Stimulated activated naive CD8-positive, alpha-beta T cell treated with anti-CD3 and anti-CD28 coated beads, Interleukin-15, Interleukin-2, amounts not matched to agents 100 ng/mL and 50 ng/mL, for 24 hours (primary cell): ENCODE measurements around the gene GMPR.

Source experiments
- H3K27ac Mint-ChIP-seq: one replicate; pipeline ENCODE4 v1.8.0; 2021; ENCODE audit warnings: mild to moderate bottlenecking, mixed read lengths
- H3K27me3 Mint-ChIP-seq: one replicate; pipeline ENCODE4 v1.8.0; 2021; ENCODE audit warnings: mixed read lengths
- H3K36me3 Mint-ChIP-seq: one replicate; pipeline ENCODE4 v1.8.0; 2021; ENCODE audit warnings: low read depth, mixed read lengths
- H3K4me1 Mint-ChIP-seq: one replicate; pipeline ENCODE4 v1.8.0; 2021; ENCODE audit warnings: low read depth, mixed read lengths
- H3K4me3 Mint-ChIP-seq: one replicate; pipeline ENCODE4 v1.8.0; 2021; ENCODE audit warnings: mild to moderate bottlenecking, mixed read lengths
- H3K9me3 Mint-ChIP-seq: one replicate; pipeline ENCODE4 v1.8.0; 2021; ENCODE audit warnings: mixed read lengths

GMPR gene

GRCh38 chr6:16326971-16327776 lies 88.8 kb downstream of the GMPR start:
- Mint-ChIP-seq H3K4me3 (no peak overlapping the region), H3K27me3 (no peaks in the 10 kb centered on the region), H3K36me3 (peaks cover 21% of the 10 kb centered on the region), H3K4me1 (peaks cover 36% of the 10 kb centered on the region), H3K9me3 (no peaks in the 10 kb centered on the region), H3K27ac (no peak overlapping the region)

GRCh38 chr6:16327777-16328325 lies 89.5 kb downstream of the GMPR start:
- Mint-ChIP-seq H3K27ac (no peak overlapping the region), H3K9me3 (no peaks in the 10 kb centered on the region), H3K36me3 (peaks cover 21% of the 10 kb centered on the region), H3K4me3 (no peak overlapping the region), H3K4me1 (peaks cover 29% of the 10 kb centered on the region), H3K27me3 (no peaks in the 10 kb centered on the region)

GRCh38 chr6:16329233-16329632 lies 90.8 kb downstream of the GMPR start:
- no peaks in the 10 kb centered on the region for H3K9me3 Mint-ChIP-seq
- H3K27ac Mint-ChIP-seq, result no peak overlapping the region
- H3K4me1 Mint-ChIP-seq, result peaks cover 17% of the 10 kb centered on the region
- no peak overlapping the region for H3K4me3 Mint-ChIP-seq
- H3K36me3 Mint-ChIP-seq, result peaks cover 21% of the 10 kb centered on the region
- H3K27me3 Mint-ChIP-seq, result no peaks in the 10 kb centered on the region

- H3K27me3 Mint-ChIP-seq, result no peaks in the 10 kb centered on the region
- H3K27ac Mint-ChIP-seq, result no peak overlapping the region
- no peak overlapping the region for H3K4me3 Mint-ChIP-seq
- no peaks in the 10 kb centered on the region for H3K9me3 Mint-ChIP-seq
- H3K4me1 Mint-ChIP-seq, result no peaks in the 10 kb centered on the region
- peaks cover 7% of the 10 kb centered on the region for H3K36me3 Mint-ChIP-seq
These were observed 93.2 kb downstream of the GMPR start for GRCh38 chr6:16331384-16332174.

GRCh38 chr6:16332175-16332542 lies 93.8 kb downstream of the GMPR start:
- Mint-ChIP-seq H3K27ac (no peak overlapping the region), H3K27me3 (no peaks in the 10 kb centered on the region), H3K9me3 (no peaks in the 10 kb centered on the region), H3K36me3 (peaks cover 4% of the 10 kb centered on the region), H3K4me3 (no peak overlapping the region), H3K4me1 (no peaks in the 10 kb centered on the region)

- H3K27ac Mint-ChIP-seq, result no peak overlapping the region
- no peaks in the 10 kb centered on the region for H3K36me3 Mint-ChIP-seq
- no peaks in the 10 kb centered on the region for H3K4me1 Mint-ChIP-seq
- no peak overlapping the region for H3K4me3 Mint-ChIP-seq
- no peaks in the 10 kb centered on the region for H3K9me3 Mint-ChIP-seq
- no peaks in the 10 kb centered on the region for H3K27me3 Mint-ChIP-seq
These were observed 95.2 kb downstream of the GMPR start for GRCh38 chr6:16333580-16333979.

- H3K27me3 Mint-ChIP-seq, result no peaks in the 10 kb centered on the region
- H3K4me1 Mint-ChIP-seq, result no peaks in the 10 kb centered on the region
- H3K4me3 Mint-ChIP-seq, result no peak overlapping the region
- H3K9me3 Mint-ChIP-seq, result no peaks in the 10 kb centered on the region
- H3K27ac Mint-ChIP-seq, result peak overlapping the region; percentile 55
- no peaks in the 10 kb centered on the region for H3K36me3 Mint-ChIP-seq
These were observed 96.3 kb downstream of the GMPR start for GRCh38 chr6:16334671-16335070.

- no peaks in the 10 kb centered on the region for H3K9me3 Mint-ChIP-seq
- no peaks in the 10 kb centered on the region for H3K27me3 Mint-ChIP-seq
- H3K4me3 Mint-ChIP-seq, result no peak overlapping the region
- no peaks in the 10 kb centered on the region for H3K4me1 Mint-ChIP-seq
- no peaks in the 10 kb centered on the region for H3K36me3 Mint-ChIP-seq
- no peak overlapping the region for H3K27ac Mint-ChIP-seq
These were observed 96.8 kb downstream of the GMPR start for GRCh38 chr6:16335176-16335575.

GRCh38 chr6:16336056-16336818 lies 97.8 kb downstream of the GMPR start:
- Mint-ChIP-seq H3K4me1 (no peaks in the 10 kb centered on the region), H3K9me3 (no peaks in the 10 kb centered on the region), H3K27me3 (no peaks in the 10 kb centered on the region), H3K36me3 (no peaks in the 10 kb centered on the region), H3K27ac (no peak overlapping the region), H3K4me3 (no peak overlapping the region)

- no peaks in the 10 kb centered on the region for H3K4me1 Mint-ChIP-seq
- no peaks in the 10 kb centered on the region for H3K27me3 Mint-ChIP-seq
- no peak overlapping the region for H3K4me3 Mint-ChIP-seq
- no peaks in the 10 kb centered on the region for H3K36me3 Mint-ChIP-seq
- H3K9me3 Mint-ChIP-seq, result no peaks in the 10 kb centered on the region
- H3K27ac Mint-ChIP-seq, result no peak overlapping the region
These were observed 98.5 kb downstream of the GMPR start for GRCh38 chr6:16336911-16337294.

GRCh38 chr6:16337295-16337975 lies 99.0 kb downstream of the GMPR start:
- H3K27me3 Mint-ChIP-seq, result no peaks in the 10 kb centered on the region
- peaks cover 3% of the 10 kb centered on the region for H3K4me1 Mint-ChIP-seq

GRCh38 chr6:16338577-16339264 lies 100.3 kb downstream of the GMPR start:
- Mint-ChIP-seq H3K4me1 (peaks cover 7% of the 10 kb centered on the region), H3K27me3 (no peaks in the 10 kb centered on the region), H3K36me3 (peaks cover 6% of the 10 kb centered on the region), H3K9me3 (no peaks in the 10 kb centered on the region), H3K27ac (no peak overlapping the region), H3K4me3 (no peak overlapping the region)

More at GRCh38 chr6:16337295-16337975, 99.0 kb downstream of the GMPR start:
- H3K4me3 Mint-ChIP-seq, result no peak overlapping the region
- H3K36me3 Mint-ChIP-seq, result peaks cover 2% of the 10 kb centered on the region
- no peaks in the 10 kb centered on the region for H3K9me3 Mint-ChIP-seq
- H3K27ac Mint-ChIP-seq, result no peak overlapping the region

- no peak overlapping the region for H3K27ac Mint-ChIP-seq
- H3K27me3 Mint-ChIP-seq, result no peaks in the 10 kb centered on the region
- peaks cover 6% of the 10 kb centered on the region for H3K36me3 Mint-ChIP-seq
- peaks cover 11% of the 10 kb centered on the region for H3K4me1 Mint-ChIP-seq
- no peak overlapping the region for H3K4me3 Mint-ChIP-seq
- H3K9me3 Mint-ChIP-seq, result no peaks in the 10 kb centered on the region
These were observed 100.8 kb downstream of the GMPR start for GRCh38 chr6:16339265-16339587.

- peaks cover 9% of the 10 kb centered on the region for H3K36me3 Mint-ChIP-seq
- H3K4me1 Mint-ChIP-seq, result peaks cover 11% of the 10 kb centered on the region
- H3K9me3 Mint-ChIP-seq, result no peaks in the 10 kb centered on the region
- H3K27ac Mint-ChIP-seq, result peak overlapping the region; percentile 73
- H3K27me3 Mint-ChIP-seq, result no peaks in the 10 kb centered on the region
- no peak overlapping the region for H3K4me3 Mint-ChIP-seq
These were observed 105.2 kb downstream of the GMPR start for GRCh38 chr6:16343593-16343992.
